Activated naive CD8-positive, alpha-beta T cell (primary cell): ENCODE results near the gene CRYL1.
A peak's percentile ranks its signal among the peaks of the same experiment; 100 is the strongest.

Experiments
- H3K27ac Mint-ChIP-seq: one replicate; pipeline ENCODE4 v1.8.0; 2021; ENCODE audit warnings: mixed read lengths
- H3K27me3 Mint-ChIP-seq: one replicate; pipeline ENCODE4 v1.8.0; 2021; ENCODE audit warnings: mixed read lengths
- H3K36me3 Mint-ChIP-seq: one replicate; pipeline ENCODE4 v1.8.0; 2021; ENCODE audit warnings: mixed read lengths
- H3K4me1 Mint-ChIP-seq: one replicate; pipeline ENCODE4 v1.8.0; 2021; ENCODE audit warnings: low read depth, mixed read lengths
- H3K4me3 Mint-ChIP-seq: one replicate; pipeline ENCODE4 v1.8.0; 2021; ENCODE audit warnings: mild to moderate bottlenecking, mixed read lengths
- H3K9me3 Mint-ChIP-seq: one replicate; pipeline ENCODE4 v1.8.0; 2021; ENCODE audit warnings: low read depth, mixed read lengths

CRYL1 gene

GRCh38 chr13:20525601-20526544, at the start of gene CRYL1:
Gene CRYL1, minus strand, starts transcription at chr13:20525857. Its CDS starts 63 bp downstream, at chr13:20525794.
- peaks cover 2% of the 10 kb centered on the region for H3K27me3 Mint-ChIP-seq
- peak within 1 kb of the TSS; percentile 82 for H3K27ac Mint-ChIP-seq
- H3K9me3 Mint-ChIP-seq, result no peaks in the 10 kb centered on the region
- H3K4me3 Mint-ChIP-seq, result peak within 1 kb of the TSS; percentile 87
- H3K36me3 Mint-ChIP-seq, result no peaks in the 10 kb centered on the region
- peaks cover 21% of the 10 kb centered on the region for H3K4me1 Mint-ChIP-seq

GRCh38 chr13:20573636-20574035, 48.0 kb upstream of the CRYL1 start:
- peaks cover 2% of the 10 kb centered on the region for H3K4me1 Mint-ChIP-seq
- no peak overlapping the region for H3K27ac Mint-ChIP-seq
- peaks cover 6% of the 10 kb centered on the region for H3K9me3 Mint-ChIP-seq
- no peaks in the 10 kb centered on the region for H3K27me3 Mint-ChIP-seq
- no peak overlapping the region for H3K4me3 Mint-ChIP-seq
- H3K36me3 Mint-ChIP-seq, result peaks cover 32% of the 10 kb centered on the region

GRCh38 chr13:20573186-20573585, 47.5 kb upstream of the CRYL1 start:
- Mint-ChIP-seq H3K4me3 (no peak overlapping the region), H3K27ac (no peak overlapping the region), H3K4me1 (peaks cover 3% of the 10 kb centered on the region)

GRCh38 chr13:20571676-20572075, 46.0 kb upstream of the CRYL1 start:
- peaks cover 10% of the 10 kb centered on the region for H3K4me1 Mint-ChIP-seq
- H3K27ac Mint-ChIP-seq, result no peak overlapping the region

More at GRCh38 chr13:20573186-20573585, 47.5 kb upstream of the CRYL1 start:
- H3K9me3 Mint-ChIP-seq, result peaks cover 6% of the 10 kb centered on the region
- H3K36me3 Mint-ChIP-seq, result peaks cover 30% of the 10 kb centered on the region
- H3K27me3 Mint-ChIP-seq, result no peaks in the 10 kb centered on the region

GRCh38 chr13:20570517-20570916, 44.9 kb upstream of the CRYL1 start:
- peaks cover 13% of the 10 kb centered on the region for H3K4me1 Mint-ChIP-seq
- no peak overlapping the region for H3K27ac Mint-ChIP-seq
- no peaks in the 10 kb centered on the region for H3K9me3 Mint-ChIP-seq
- H3K36me3 Mint-ChIP-seq, result peaks cover 13% of the 10 kb centered on the region
- H3K27me3 Mint-ChIP-seq, result no peaks in the 10 kb centered on the region
- no peak overlapping the region for H3K4me3 Mint-ChIP-seq

More at GRCh38 chr13:20571676-20572075, 46.0 kb upstream of the CRYL1 start:
- no peaks in the 10 kb centered on the region for H3K9me3 Mint-ChIP-seq
- H3K4me3 Mint-ChIP-seq, result no peak overlapping the region
- H3K27me3 Mint-ChIP-seq, result no peaks in the 10 kb centered on the region
- peaks cover 22% of the 10 kb centered on the region for H3K36me3 Mint-ChIP-seq

- peaks cover 3% of the 10 kb centered on the region for H3K9me3 Mint-ChIP-seq
- peaks cover 17% of the 10 kb centered on the region for H3K4me1 Mint-ChIP-seq
- H3K36me3 Mint-ChIP-seq, result peaks cover 8% of the 10 kb centered on the region
- H3K27me3 Mint-ChIP-seq, result no peaks in the 10 kb centered on the region
- H3K27ac Mint-ChIP-seq, result peak overlapping the region; percentile 86
- peak overlapping the region; percentile 90 for H3K4me3 Mint-ChIP-seq
Observed at GRCh38 chr13:20567881-20568528, 42.3 kb upstream of the CRYL1 start.

GRCh38 chr13:20566898-20567874, 41.5 kb upstream of the CRYL1 start, which contains the start of gene IFT88:
Gene IFT88, plus strand, starts transcription at chr13:20567157. Its CDS starts 7,229 bp downstream, at chr13:20574386.
- peak within 1 kb of the TSS; percentile 86 for H3K27ac Mint-ChIP-seq
- peaks cover 17% of the 10 kb centered on the region for H3K4me1 Mint-ChIP-seq
- H3K9me3 Mint-ChIP-seq, result peaks cover 3% of the 10 kb centered on the region
- H3K36me3 Mint-ChIP-seq, result peaks cover 8% of the 10 kb centered on the region
- no peaks in the 10 kb centered on the region for H3K27me3 Mint-ChIP-seq
- H3K4me3 Mint-ChIP-seq, result peak within 1 kb of the TSS; percentile 90

GRCh38 chr13:20566468-20566897, 40.8 kb upstream of the CRYL1 start:
- Mint-ChIP-seq H3K27me3 (no peaks in the 10 kb centered on the region), H3K36me3 (peaks cover 5% of the 10 kb centered on the region), H3K27ac (peak overlapping the region; percentile 80), H3K9me3 (peaks cover 3% of the 10 kb centered on the region), H3K4me1 (peaks cover 15% of the 10 kb centered on the region), H3K4me3 (peak overlapping the region; percentile 90)

- peak overlapping the region; percentile 44 for H3K4me3 Mint-ChIP-seq
- H3K4me1 Mint-ChIP-seq, result peaks cover 15% of the 10 kb centered on the region
- H3K27ac Mint-ChIP-seq, result peak overlapping the region; percentile 30
Observed at GRCh38 chr13:20565115-20565736, 39.6 kb upstream of the CRYL1 start.

GRCh38 chr13:20561741-20562140, 36.1 kb upstream of the CRYL1 start:
- no peaks in the 10 kb centered on the region for H3K27me3 Mint-ChIP-seq
- no peak overlapping the region for H3K4me3 Mint-ChIP-seq
- H3K4me1 Mint-ChIP-seq, result peaks cover 7% of the 10 kb centered on the region
- no peak overlapping the region for H3K27ac Mint-ChIP-seq
- H3K36me3 Mint-ChIP-seq, result peaks cover 3% of the 10 kb centered on the region
- H3K9me3 Mint-ChIP-seq, result peaks cover 3% of the 10 kb centered on the region

More at GRCh38 chr13:20565115-20565736, 39.6 kb upstream of the CRYL1 start:
- H3K27me3 Mint-ChIP-seq, result no peaks in the 10 kb centered on the region
- peaks cover 3% of the 10 kb centered on the region for H3K9me3 Mint-ChIP-seq
- H3K36me3 Mint-ChIP-seq, result peaks cover 3% of the 10 kb centered on the region

GRCh38 chr13:20559659-20560356, 34.2 kb upstream of the CRYL1 start:
- Mint-ChIP-seq H3K4me3 (no peak overlapping the region), H3K36me3 (no peaks in the 10 kb centered on the region), H3K4me1 (no peaks in the 10 kb centered on the region), H3K27ac (no peak overlapping the region), H3K27me3 (no peaks in the 10 kb centered on the region), H3K9me3 (no peaks in the 10 kb centered on the region)

GRCh38 chr13:20558982-20559381, 33.3 kb upstream of the CRYL1 start:
- H3K9me3 Mint-ChIP-seq, result no peaks in the 10 kb centered on the region
- no peaks in the 10 kb centered on the region for H3K27me3 Mint-ChIP-seq
- H3K36me3 Mint-ChIP-seq, result no peaks in the 10 kb centered on the region
- H3K4me3 Mint-ChIP-seq, result no peak overlapping the region
- H3K27ac Mint-ChIP-seq, result no peak overlapping the region
- H3K4me1 Mint-ChIP-seq, result no peaks in the 10 kb centered on the region

GRCh38 chr13:20553311-20553710, 27.7 kb upstream of the CRYL1 start:
- Mint-ChIP-seq H3K9me3 (no peaks in the 10 kb centered on the region), H3K4me3 (no peak overlapping the region), H3K27me3 (no peaks in the 10 kb centered on the region), H3K4me1 (no peaks in the 10 kb centered on the region), H3K36me3 (no peaks in the 10 kb centered on the region), H3K27ac (no peak overlapping the region)
